Testis (tissue), 2 donors: ENCODE data around the gene ITPRIP.

Source experiments
- CTCF ChIP-seq, 3 experiments: fragments of 450-650 bp in 2 of 3; fragments of 200-600 bp in 1 of 3; sonication (generic) in 1 of 3; IDR thresholded peaks; one replicate each; pipeline ENCODE4 v1.5.1; 2016 to 2019; ENCODE audit warnings: antibody characterized with exemption in 3 of 3, mild to moderate bottlenecking in 2 of 3, moderate library complexity in 1 of 3
- POLR2A ChIP-seq: fragments of 450-650 bp; IDR thresholded peaks from one replicate; pipeline ENCODE4 v1.6.1; 2017; ENCODE audit warnings: antibody characterized with exemption, mild to moderate bottlenecking, moderate library complexity

DNA sequence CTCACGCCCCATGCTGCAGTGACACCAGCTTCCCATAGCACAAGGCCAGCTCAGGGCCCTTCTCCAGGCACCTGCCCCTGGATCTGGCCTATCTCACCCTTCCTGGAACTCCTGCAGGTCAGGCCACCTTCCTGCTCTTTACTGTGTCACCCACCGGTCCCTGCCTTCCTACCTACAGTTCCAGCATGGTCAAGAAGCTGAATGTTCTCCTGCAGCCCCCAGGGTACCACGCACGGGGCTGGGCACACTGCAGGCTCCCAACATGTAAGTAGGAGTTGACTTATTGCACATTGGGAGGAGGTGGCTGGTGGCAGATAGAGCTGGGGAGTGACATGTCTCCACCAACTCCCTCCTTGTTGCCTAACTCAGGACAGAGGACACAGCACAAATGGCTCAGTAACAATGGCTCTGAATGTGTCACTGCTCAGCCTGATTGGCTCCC, 14.5 kb downstream of the ITPRIP start:
- TF ChIP-seq POLR2A (no peak), CTCF (IDR thresholded peaks at IDR 0.05) (no peak)
